ENCODE results near the gene RHOF.

The RHOF gene

GRCh38 chr12:121804417-121805111, 11.1 kb upstream of the RHOF start:
- no peak for DNase-seq (ENCODE audit: low read depth)

- DNase-seq (ENCODE audit: low read depth) = no peak
These were observed 10.5 kb upstream of the RHOF start, which contains the start of gene SETD1B for GRCh38 chr12:121803861-121804416. SETD1B (plus strand) TSS chr12:121804009; CDS start chr12:121804738, 729 bp downstream.

DNA sequence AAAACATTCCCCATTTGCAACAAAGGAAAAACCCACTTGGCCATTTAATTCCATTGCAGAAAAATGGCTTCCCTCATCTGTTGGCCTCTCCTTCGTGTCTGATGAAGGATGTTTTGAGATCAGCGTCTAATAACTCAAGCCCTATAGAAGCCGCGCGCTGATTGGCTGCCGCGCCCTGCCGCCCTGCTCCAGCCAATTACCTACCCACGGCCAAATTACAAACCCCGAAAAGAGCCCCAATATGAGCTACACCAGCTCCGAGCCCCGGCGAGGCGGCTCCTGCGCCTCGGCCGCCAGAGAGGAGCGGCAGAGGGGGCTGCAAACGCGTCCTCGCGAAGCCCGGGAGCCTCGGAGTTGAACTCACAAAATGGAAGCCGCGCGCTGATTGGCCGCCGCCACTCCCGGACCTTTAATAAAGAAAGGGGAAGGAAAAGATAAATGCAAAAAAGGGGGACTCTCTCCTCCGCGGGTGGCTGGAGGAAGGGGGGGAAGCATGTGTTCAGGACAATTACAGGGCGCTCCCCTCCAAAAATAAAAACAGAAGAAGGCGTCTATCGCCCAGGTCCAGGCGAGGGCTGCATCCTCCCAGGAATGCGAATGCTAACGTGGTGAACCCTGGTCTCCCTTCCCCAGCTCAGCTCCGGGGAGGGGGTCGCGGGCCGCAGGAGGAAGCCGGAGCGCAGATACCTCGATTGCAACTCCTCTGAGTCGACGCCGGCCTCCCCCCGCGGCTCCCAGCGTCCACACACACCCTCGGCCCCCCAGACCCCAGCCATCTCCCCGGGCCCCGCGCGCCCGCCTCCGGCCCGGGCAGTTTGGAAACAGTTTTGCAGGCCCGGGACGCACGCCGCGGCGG, 9.6 kb upstream of the RHOF start:
- peak; percentile 91 for DNase-seq (ENCODE audit: low read depth)

DNA sequence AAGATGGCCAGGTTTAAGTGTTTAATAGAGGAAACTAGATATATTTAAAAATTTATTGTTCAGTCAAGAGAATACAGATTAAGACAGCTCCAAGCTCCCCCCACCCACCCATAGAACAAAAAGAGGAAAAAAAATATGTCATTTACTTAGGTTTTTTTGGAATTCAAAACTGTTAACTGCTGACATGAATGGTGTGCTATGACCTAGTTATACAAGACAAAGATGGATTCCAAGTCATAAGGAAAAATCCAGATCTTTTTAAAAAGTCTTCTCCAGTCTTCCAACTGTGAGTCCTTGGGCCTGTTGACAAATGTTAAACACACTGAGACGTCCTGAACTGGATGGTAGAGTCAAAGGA, 9.0 kb upstream of the RHOF start:
- no peak for DNase-seq (ENCODE audit: low read depth)

- DNase-seq (ENCODE audit: low read depth) = no peak
These were observed 8.4 kb upstream of the RHOF start for GRCh38 chr12:121801595-121802484.

- no peak for DNase-seq (ENCODE audit: low read depth)
These were observed 7.5 kb upstream of the RHOF start for GRCh38 chr12:121800694-121801594.

GRCh38 chr12:121799842-121800693, 6.6 kb upstream of the RHOF start:
- DNase-seq (ENCODE audit: low read depth) = no peak

GRCh38 chr12:121799156-121799841, 5.8 kb upstream of the RHOF start:
- DNase-seq (ENCODE audit: low read depth) = no peak

GRCh38 chr12:121798787-121799155, 5.3 kb upstream of the RHOF start:
- no peak for DNase-seq (ENCODE audit: low read depth)

DNA sequence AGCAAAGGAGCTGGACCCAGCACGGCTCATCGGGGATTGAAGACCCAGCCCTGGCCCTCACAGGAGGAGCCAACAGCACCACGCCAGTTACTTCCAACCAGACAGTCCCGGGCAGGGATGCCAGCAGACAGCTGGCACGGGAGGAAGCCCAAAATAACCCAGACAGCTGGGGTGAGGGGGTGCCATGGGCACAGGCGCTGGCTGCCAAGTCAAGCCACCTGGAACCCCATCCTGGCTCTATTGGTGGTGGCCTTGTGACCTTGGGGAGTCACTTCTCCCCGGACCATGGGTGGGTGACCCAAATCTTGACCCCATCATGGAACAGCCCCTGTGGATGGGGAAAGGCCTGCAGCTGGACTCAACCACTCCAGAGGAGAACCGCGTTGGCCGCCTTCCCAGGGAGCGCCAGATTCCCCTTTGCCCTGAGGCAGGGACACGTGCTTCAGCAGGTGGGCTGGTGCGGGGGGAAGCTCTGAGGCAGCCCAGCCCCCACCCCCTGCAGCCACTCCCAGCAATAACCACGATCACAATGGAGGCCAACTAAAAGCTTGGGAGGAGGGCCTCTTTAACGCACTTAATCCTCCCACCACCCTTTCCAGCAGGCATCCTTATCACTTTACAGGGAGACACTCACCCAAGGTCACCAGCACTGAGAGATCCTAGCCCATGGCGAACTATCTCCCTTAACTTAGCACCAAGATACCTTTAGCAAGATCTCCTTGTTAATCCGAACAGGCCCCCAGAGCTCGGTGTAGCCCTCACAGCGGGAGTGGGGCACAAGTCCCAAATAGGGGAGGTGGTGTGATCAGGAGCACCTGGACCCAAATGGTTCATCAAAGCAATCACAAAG, 4.7 kb upstream of the RHOF start:
- DNase-seq (ENCODE audit: low read depth) = no peak

GRCh38 chr12:121796855-121797751, 3.6 kb upstream of the RHOF start:
- DNase-seq (ENCODE audit: low read depth) = no peak

DNA sequence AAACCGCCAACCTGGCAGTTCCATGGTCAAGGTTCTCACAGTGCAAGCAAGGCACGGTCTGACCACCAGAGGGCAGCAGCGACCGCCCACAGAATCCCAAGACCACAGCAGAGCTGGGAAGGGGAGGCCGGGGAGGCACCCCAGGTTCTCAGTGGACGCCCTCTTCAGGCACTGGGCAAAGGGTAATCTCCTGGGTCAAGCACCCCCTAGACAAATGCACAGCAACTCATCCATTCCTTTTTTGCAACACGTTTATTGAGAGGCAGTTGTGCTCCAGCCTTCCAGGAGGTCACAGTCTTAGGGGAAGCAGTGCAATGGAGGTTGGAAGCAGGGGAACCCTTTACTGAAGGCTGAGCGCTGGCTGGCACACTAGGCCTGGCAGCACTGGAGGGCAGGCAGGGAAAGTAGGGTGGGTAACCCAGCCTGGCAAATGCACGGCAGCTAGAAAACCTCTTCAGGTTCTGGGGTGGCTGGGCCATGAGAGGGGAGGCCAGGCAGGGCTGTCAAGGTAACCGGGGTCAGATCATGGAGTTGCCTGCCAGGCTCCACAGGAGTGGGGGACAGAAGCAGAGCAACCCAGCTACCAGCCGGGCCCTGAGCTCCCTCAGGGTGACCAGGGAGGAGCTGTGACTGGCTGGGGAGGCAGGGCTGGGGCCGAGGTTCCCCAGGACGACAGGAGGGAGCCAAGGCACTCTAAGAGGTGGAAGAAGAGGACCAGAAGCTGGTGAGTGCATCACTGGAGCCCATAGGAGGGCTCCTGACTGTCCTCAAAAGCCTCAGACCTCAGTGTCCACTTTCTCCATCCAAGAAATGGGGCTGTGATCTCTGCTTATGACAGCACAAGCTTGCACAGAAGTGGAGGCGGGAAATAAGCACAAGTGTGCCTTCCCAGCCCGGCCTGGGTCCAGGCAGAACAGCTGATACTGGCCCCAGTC, 1.8 kb upstream of the RHOF start:
- no peak for DNase-seq (ENCODE audit: low read depth)

GRCh38 chr12:121794534-121795033, 1.1 kb upstream of the RHOF start:
- no peak for DNase-seq (ENCODE audit: low read depth)

DNA sequence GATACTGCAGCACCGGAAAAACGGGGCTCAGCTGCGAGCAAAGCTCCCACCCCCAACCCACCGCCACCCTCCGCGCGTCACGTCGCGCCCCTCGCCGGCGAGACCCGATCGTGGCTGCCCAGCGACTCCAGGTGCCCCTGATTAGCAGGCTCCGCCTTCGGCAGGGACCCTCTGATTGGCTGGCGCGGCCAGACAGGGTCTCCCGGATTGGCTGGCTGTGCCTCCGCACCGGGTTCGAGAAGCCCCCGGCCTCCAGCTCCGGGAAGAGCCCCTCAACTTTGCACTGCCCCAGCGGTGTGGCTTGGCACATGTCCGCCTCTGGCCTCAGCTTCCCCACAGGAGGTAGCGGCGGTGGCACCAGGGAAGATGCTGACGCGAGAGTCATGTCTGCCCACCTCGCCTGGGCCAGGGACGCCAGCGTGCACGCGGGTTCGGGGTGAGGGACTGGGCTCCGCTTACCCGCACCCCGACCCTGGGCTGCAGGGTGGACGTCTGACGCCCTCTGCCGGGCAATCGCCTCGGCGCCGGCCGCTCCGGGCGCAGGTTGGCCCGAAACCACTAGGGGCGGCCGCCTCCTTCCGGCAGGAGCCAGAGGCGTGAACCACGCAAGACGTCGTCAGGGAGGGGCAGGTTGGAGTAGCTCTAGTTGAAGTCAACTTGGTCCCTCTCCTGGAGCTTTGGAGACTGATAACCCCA, 498 bp upstream of the RHOF start:
- DNase-seq (ENCODE audit: low read depth) = peak; percentile 77

DNA sequence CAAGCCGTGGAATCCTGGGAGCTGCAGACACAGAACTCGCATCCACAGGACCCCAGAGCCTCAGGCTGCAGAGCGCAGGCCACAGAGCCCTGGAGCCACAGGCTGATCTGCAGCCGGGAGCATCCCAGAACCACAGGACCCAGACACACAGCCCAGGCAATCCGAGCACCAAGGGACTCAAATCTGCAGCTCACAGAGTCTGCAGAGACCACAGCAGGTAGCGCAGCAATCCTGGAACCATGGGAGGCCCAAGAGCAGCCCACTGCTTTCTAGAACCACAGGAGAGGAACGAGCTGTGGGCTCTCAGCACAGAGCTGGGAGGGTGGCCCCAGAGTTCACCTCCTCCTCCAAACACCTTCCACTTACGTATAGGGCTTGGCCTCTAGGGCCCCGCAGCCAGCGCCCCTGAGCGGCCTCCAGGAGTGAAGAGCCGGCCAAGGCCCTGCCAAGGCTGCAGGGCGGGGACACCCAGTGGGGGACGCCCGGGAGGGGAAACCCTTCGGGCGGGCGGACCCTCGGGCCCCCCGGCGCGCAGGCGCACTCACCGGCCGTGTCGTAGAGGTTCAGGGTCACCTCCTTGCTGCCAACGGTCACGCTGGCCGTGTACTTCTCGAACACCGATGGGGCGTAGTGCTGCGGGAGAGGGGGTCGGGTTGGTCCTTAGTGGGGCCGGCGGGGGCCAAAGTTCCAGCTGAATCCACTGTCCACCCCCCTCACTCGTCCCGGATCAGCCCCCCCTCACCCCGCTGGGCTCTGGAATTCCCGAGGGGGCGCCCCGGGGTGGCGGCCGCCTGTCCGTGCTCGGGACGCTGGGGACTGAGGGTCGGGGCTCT, 665 bp downstream of the RHOF start:
- DNase-seq (ENCODE audit: low read depth) = no peak

All from HS-5 (cell line).